ENCODE measurements around the gene S100A9.
"Not testable (repeated sequence)": the region's sequence is repeated elsewhere in the genome, so short reads cannot be mapped to it uniquely, and the experiment has no call there.

The S100A9 gene

GRCh38 chr1:153404086-153404635, 46.5 kb downstream of the S100A9 start:
- no peak overlapping the region for H3K27ac ChIP-seq
- no peak for TF ChIP-seq ZFX (IDR thresholded peaks at IDR 0.05; ENCODE audit: borderline replicate concordance)
- no peak for TF ChIP-seq CTCF (IDR thresholded peaks at IDR 0.05)

GRCh38 chr1:153404768-153405167, 47.1 kb downstream of the S100A9 start:
- no peak overlapping the region for H3K27ac ChIP-seq
- peak; percentile 87 for TF ChIP-seq CTCF (IDR thresholded peaks at IDR 0.05)
- TF ChIP-seq ZFX (IDR thresholded peaks at IDR 0.05; ENCODE audit: borderline replicate concordance), result no peak

- H3K27ac ChIP-seq, result not testable (repeated sequence)
Observed at GRCh38 chr1:153405825-153406599, 48.4 kb downstream of the S100A9 start.

GRCh38 chr1:153407274-153407673, 49.6 kb downstream of the S100A9 start:
- H3K27ac ChIP-seq, result not testable (repeated sequence)
